H9 (cell line): ENCODE data around the gene LMX1A. TPM values are rescaled to one million over a fixed set of nuclear protein-coding genes. Genes with fewer than 3 reads are reported as not detected.

Source experiments
- DNase-seq: peaks from one replicate; pipeline ENCODE4 v3.0.0-alpha.2; 2017
- H2AFZ ChIP-seq: one replicate; pipeline ENCODE4 v1.6.1; 2013; ENCODE audit warnings: mild to moderate bottlenecking, low read length, control low read depth, moderate library complexity
- H2AK5ac ChIP-seq: 2 replicates; pipeline ENCODE4 v1.6.1; 2013; ENCODE audit warnings: low read length, control low read depth, mixed read lengths; ENCODE audit not compliant: insufficient read length
- H2BK120ac ChIP-seq: one replicate; pipeline ENCODE4 v1.6.1; 2013; ENCODE audit warnings: low read depth, mild to moderate bottlenecking, low read length, control low read depth, inconsistent platforms; ENCODE audit not compliant: poor library complexity, severe bottlenecking
- H2BK12ac ChIP-seq: 2 replicates; pipeline ENCODE4 v1.6.1; 2013; ENCODE audit warnings: low read length, control low read depth, mixed read lengths, low read depth; ENCODE audit not compliant: insufficient read length
- H2BK15ac ChIP-seq: 2 replicates; pipeline ENCODE4 v1.6.1; 2013; ENCODE audit warnings: low read depth, low read length, control low read depth
- H2BK20ac ChIP-seq: one replicate; pipeline ENCODE4 v1.6.1; 2013; ENCODE audit warnings: low read depth, mild to moderate bottlenecking, low read length, control low read depth, inconsistent platforms; ENCODE audit not compliant: poor library complexity, severe bottlenecking
- H2BK5ac ChIP-seq: 2 replicates; pipeline ENCODE4 v1.6.1; 2013; ENCODE audit warnings: low read length, control low read depth, mixed read lengths; ENCODE audit not compliant: insufficient read length
- H3K14ac ChIP-seq: 2 replicates; pipeline ENCODE4 v1.6.1; 2013; ENCODE audit warnings: low read length, control low read depth; ENCODE audit not compliant: insufficient read depth
- H3K18ac ChIP-seq: 2 replicates; pipeline ENCODE4 v1.6.1; 2013; ENCODE audit warnings: low read depth, mild to moderate bottlenecking, mixed read lengths, low read length, control low read depth; ENCODE audit not compliant: insufficient read length
- H3K23ac ChIP-seq: 2 replicates; pipeline ENCODE4 v1.6.1; 2013; ENCODE audit warnings: low read length, control low read depth, mixed read lengths, low read depth; ENCODE audit not compliant: insufficient read length
- H3K23me2 ChIP-seq: 2 replicates; pipeline ENCODE4 v1.6.1; 2013; ENCODE audit warnings: low read depth, mild to moderate bottlenecking, mixed read lengths, low read length, control low read depth; ENCODE audit not compliant: insufficient read length, poor library complexity, severe bottlenecking
- H3K27ac ChIP-seq: 2 replicates; pipeline ENCODE4 v1.5.1; 2013; ENCODE audit warnings: low read length, control low read depth, mixed read lengths, low read depth; ENCODE audit not compliant: insufficient read length
- H3K27me3 ChIP-seq: 2 replicates; pipeline ENCODE4 v1.6.1; 2013; ENCODE audit warnings: low read length, control low read depth, inconsistent platforms; ENCODE audit not compliant: insufficient read depth
- H3K4ac ChIP-seq: 2 replicates; pipeline ENCODE4 v1.6.1; 2013; ENCODE audit warnings: low read depth, mild to moderate bottlenecking, control low read depth, inconsistent platforms, low read length, moderate library complexity
- H3K4me1 ChIP-seq: 2 replicates; pipeline ENCODE4 v1.6.1; 2013; ENCODE audit warnings: low read length, control low read depth, inconsistent platforms; ENCODE audit not compliant: insufficient read depth
- H3K4me2 ChIP-seq: 2 replicates; pipeline ENCODE4 v1.6.1; 2013; ENCODE audit warnings: low read length, control low read depth, mixed read lengths; ENCODE audit not compliant: insufficient read length, insufficient read depth
- H3K56ac ChIP-seq: 2 replicates; pipeline ENCODE4 v1.6.1; 2013; ENCODE audit warnings: low read depth, mild to moderate bottlenecking, mixed read lengths, low read length, control low read depth; ENCODE audit not compliant: insufficient read length
- H3K79me1 ChIP-seq: 2 replicates; pipeline ENCODE4 v1.6.1; 2013; ENCODE audit warnings: low read depth, mild to moderate bottlenecking, moderate library complexity, low read length, control low read depth, inconsistent platforms; ENCODE audit not compliant: insufficient read depth, poor library complexity, severe bottlenecking
- H3K79me2 ChIP-seq: 2 replicates; pipeline ENCODE4 v1.6.1; 2013; ENCODE audit warnings: low read length, control low read depth, inconsistent platforms; ENCODE audit not compliant: insufficient read depth
- H3K9ac ChIP-seq: 2 replicates; pipeline ENCODE4 v1.6.1; 2013; ENCODE audit warnings: low read length, control low read depth, mixed read lengths; ENCODE audit not compliant: insufficient read length; ENCODE audit errors: extremely low read depth
- H3K9me3 ChIP-seq: one replicate; pipeline ENCODE4 v1.6.1; 2013; ENCODE audit warnings: low read depth, low read length, inconsistent platforms; ENCODE audit not compliant: control insufficient read depth
- H3T11ph ChIP-seq: one replicate; pipeline ENCODE4 v1.6.1; 2013; ENCODE audit warnings: mild to moderate bottlenecking, low read length, control low read depth, inconsistent platforms
- H4K20me1 ChIP-seq: one replicate; pipeline ENCODE4 v1.6.1; 2013; ENCODE audit not compliant: control insufficient read depth, insufficient read length, insufficient read depth
- H4K5ac ChIP-seq: 2 replicates; pipeline ENCODE4 v1.6.1; 2013; ENCODE audit warnings: low read depth, mild to moderate bottlenecking, mixed read lengths, low read length, control low read depth; ENCODE audit not compliant: insufficient read length
- H4K8ac ChIP-seq: replicated peaks from 2 replicates; pipeline ENCODE4 v1.6.1; 2013; ENCODE audit warnings: low read length, control low read depth, mixed read lengths, low read depth; ENCODE audit not compliant: insufficient read length
- H4K91ac ChIP-seq: 2 replicates; pipeline ENCODE4 v1.6.1; 2013; ENCODE audit warnings: low read depth, mild to moderate bottlenecking, moderate library complexity, mixed read lengths, low read length, control low read depth; ENCODE audit not compliant: insufficient read length
- H3K27ac Mint-ChIP-seq, 3 experiments: 2 replicates in 2 of 3; 3 replicates in 1 of 3; pipeline ENCODE4 v1.8.0; 2020 to 2021; ENCODE audit warnings: mixed read lengths in 3 of 3, mild to moderate bottlenecking in 1 of 3, moderate library complexity in 1 of 3
- H3K27me3 Mint-ChIP-seq: 2 replicates; pipeline ENCODE4 v1.8.0; 2021; ENCODE audit warnings: low read depth, mild to moderate bottlenecking, moderate library complexity, mixed read lengths
- H3K36me3 Mint-ChIP-seq, 3 experiments: 2 replicates in 2 of 3; 3 replicates in 1 of 3; pipeline ENCODE4 v1.8.0; 2020 to 2021; ENCODE audit warnings: low read depth in 3 of 3, mixed read lengths in 3 of 3; ENCODE audit not compliant: insufficient read depth in 1 of 3
- H3K4me1 Mint-ChIP-seq, 2 experiments: 2 replicates each; pipeline ENCODE4 v1.8.0; 2020; ENCODE audit warnings: mixed read lengths in 2 of 2
- H3K4me3 Mint-ChIP-seq, 2 experiments: 2 replicates in 1 of 2; 3 replicates in 1 of 2; pipeline ENCODE4 v1.8.0; 2020 to 2021; ENCODE audit warnings: mild to moderate bottlenecking in 2 of 2, mixed read lengths in 2 of 2, moderate library complexity in 1 of 2
- H3K9me3 Mint-ChIP-seq, 2 experiments: 2 replicates in 1 of 2; 3 replicates in 1 of 2; pipeline ENCODE4 v1.8.0; 2020; ENCODE audit warnings: mild to moderate bottlenecking in 2 of 2, mixed read lengths in 2 of 2, moderate library complexity in 1 of 2
- WGBS: extraction: QIAGEN DNeasy Blood & Tissue Kit; methylation state at CpG from one replicate; pipeline ENCODE4 v1.1.7; 2013; ENCODE audit warnings: missing lambda C conversion rate, low lambda C conversion rate, mixed read lengths; ENCODE audit not compliant: insufficient read length; ENCODE audit errors: extremely low coverage; 5-methylcytosine and 5-hydroxymethylcytosine counted together
- total RNA-seq: library from RNA; stranded (reverse); gene quantifications from 2 replicates; pipeline ENCODE4 v1.2.1, GENCODE V29; 2021
- TF ChIP-seq, protein P1 (sequence below): fragments of 200-600 bp; sonication (generic); conservative IDR thresholded peaks from 3 replicates; pipeline ENCODE4 v1.8.0; 2021; ENCODE audit warnings: antibody characterized with exemption, mild to moderate bottlenecking

The LMX1A gene
- total RNA-seq, 1 experiment from 2014 or later, result not detected

GRCh38 chr1:165235777-165236291 lies 120.7 kb downstream of the LMX1A start:
- H3K14ac ChIP-seq, result no peak overlapping the region
- peak overlapping the region; percentile 49 for H3K4me2 ChIP-seq
- no peak overlapping the region for H3T11ph ChIP-seq
- TF ChIP-seq, protein P1, sequence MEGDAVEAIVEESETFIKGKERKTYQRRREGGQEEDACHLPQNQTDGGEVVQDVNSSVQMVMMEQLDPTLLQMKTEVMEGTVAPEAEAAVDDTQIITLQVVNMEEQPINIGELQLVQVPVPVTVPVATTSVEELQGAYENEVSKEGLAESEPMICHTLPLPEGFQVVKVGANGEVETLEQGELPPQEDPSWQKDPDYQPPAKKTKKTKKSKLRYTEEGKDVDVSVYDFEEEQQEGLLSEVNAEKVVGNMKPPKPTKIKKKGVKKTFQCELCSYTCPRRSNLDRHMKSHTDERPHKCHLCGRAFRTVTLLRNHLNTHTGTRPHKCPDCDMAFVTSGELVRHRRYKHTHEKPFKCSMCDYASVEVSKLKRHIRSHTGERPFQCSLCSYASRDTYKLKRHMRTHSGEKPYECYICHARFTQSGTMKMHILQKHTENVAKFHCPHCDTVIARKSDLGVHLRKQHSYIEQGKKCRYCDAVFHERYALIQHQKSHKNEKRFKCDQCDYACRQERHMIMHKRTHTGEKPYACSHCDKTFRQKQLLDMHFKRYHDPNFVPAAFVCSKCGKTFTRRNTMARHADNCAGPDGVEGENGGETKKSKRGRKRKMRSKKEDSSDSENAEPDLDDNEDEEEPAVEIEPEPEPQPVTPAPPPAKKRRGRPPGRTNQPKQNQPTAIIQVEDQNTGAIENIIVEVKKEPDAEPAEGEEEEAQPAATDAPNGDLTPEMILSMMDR, result no peak
- H4K91ac ChIP-seq, result no peak overlapping the region
- H3K79me1 ChIP-seq, result no peaks in the 10 kb centered on the region
- no peak overlapping the region for H2BK120ac ChIP-seq
- H4K8ac ChIP-seq, result no peak overlapping the region
- H3K18ac ChIP-seq, result no peak overlapping the region
- H4K20me1 ChIP-seq, result no peaks in the 10 kb centered on the region
- H3K4me1 Mint-ChIP-seq, result peaks cover 13 to 18% of the 10 kb centered on the region in 2 experiments
- no CpG with 5 or more reads among the region's 33 CpGs for WGBS
- no peak overlapping the region for H3K27ac Mint-ChIP-seq
- H3K4ac ChIP-seq, result no peak overlapping the region
- H3K9me3 Mint-ChIP-seq, result no peaks in the 10 kb centered on the region
- H3K23ac ChIP-seq, result no peak overlapping the region
- peak; percentile 73 for DNase-seq
- H2AK5ac ChIP-seq, result no peak overlapping the region
- no peak overlapping the region for H2BK12ac ChIP-seq
- H3K56ac ChIP-seq, result no peak overlapping the region
- H2BK15ac ChIP-seq, result no peak overlapping the region
- peaks cover 36% of the 10 kb centered on the region; the same call in 1 of the 2 replicates for H3K27me3 ChIP-seq
- peak overlapping the region; percentile 53 to 80 for H3K4me3 Mint-ChIP-seq
- H3K4me1 ChIP-seq, result no peaks in the 10 kb centered on the region
- no peak overlapping the region for H4K5ac ChIP-seq
- H3K79me2 ChIP-seq, result no peaks in the 10 kb centered on the region
- no peak overlapping the region for H2AFZ ChIP-seq
- no peak overlapping the region for H2BK5ac ChIP-seq
- no peak overlapping the region for H2BK20ac ChIP-seq
- H3K9me3 ChIP-seq, result no peaks in the 10 kb centered on the region
- H3K9ac ChIP-seq, result no peak overlapping the region
- no peaks in the 10 kb centered on the region for H3K36me3 Mint-ChIP-seq
- H3K27me3 Mint-ChIP-seq, result peaks cover 93% of the 10 kb centered on the region
- no peak overlapping the region for H3K27ac ChIP-seq
- H3K23me2 ChIP-seq, result peaks cover 6% of the 10 kb centered on the region
